ENCODE results near the gene NDUFAF8. TPM values are rescaled to one million over a fixed set of nuclear protein-coding genes. Genes with fewer than 3 reads are reported as not detected.

The NDUFAF8 gene
- total and polyA plus RNA-seq, 2 donors (not counting 1 experiment from before 2014, with no cell fraction given), result 41.7 to 42.6 TPM

DNA sequence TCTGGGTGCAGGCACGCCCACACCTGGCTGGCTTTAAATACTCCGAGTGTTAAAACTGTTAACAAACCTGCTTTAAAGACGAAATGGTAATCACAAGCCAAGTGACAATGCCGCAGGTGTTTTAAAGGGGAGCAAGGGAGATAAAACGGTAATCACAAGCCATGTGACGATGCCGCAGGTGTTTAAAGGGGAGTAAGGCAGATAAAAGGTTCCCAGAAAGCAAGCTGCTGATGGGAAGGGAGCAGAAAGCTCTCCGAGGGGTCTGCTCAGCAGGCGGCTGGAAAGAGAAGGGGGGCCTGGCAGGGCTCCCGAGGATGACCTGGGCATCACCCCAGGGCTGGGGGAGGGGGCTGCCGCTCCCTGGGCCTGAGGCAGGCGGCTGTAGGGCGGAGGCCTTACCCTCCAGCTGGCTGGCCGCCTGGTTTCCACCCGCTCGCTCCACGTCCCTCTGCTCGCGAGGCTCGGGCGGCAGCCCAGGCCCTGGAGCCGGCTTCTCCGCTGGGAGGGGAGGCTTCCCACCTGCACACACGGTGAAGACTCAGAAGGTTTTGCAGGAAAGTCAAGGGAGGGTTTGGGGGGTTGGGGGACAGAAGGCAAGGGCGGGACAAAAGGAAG is 12.1 kb downstream of the NDUFAF8 start:
- 80% methylated on average over 23 of the region's 25 CpGs for WGBS (ENCODE audit: insufficient coverage)
- Histone ChIP-seq H3K79me2 (ENCODE audit: control insufficient read depth, insufficient read depth, low read length) (peaks cover 15% of the 10 kb centered on the region), H3K4me1 (ENCODE audit: control insufficient read depth in 2 of 2, insufficient read depth in 2 of 2, low read length in 2 of 2) (peaks cover 0 to 11% of the 10 kb centered on the region in 2 donors), H3K9me3 (ENCODE audit: control extremely low read depth in 1 of 3, control insufficient read depth in 2 of 3, insufficient read depth in 1 of 3, low read length in 2 of 3) (no peaks in the 10 kb centered on the region), H2AFZ (ENCODE audit: insufficient read depth, low read depth, low read length, poor library complexity, severe bottlenecking) (no peak overlapping the region), H3K4me3 (ENCODE audit: control extremely low read depth in 1 of 5, extremely low read depth in 1 of 5, insufficient read depth in 1 of 5, low read depth in 2 of 5, low read length in 4 of 5) (no peak overlapping the region), H3K9ac (ENCODE audit: low read length) (no peak overlapping the region), H4K20me1 (ENCODE audit: control insufficient read depth, insufficient read depth, low read length, poor library complexity, severe bottlenecking) (peaks cover 62% of the 10 kb centered on the region), H3K27ac (ENCODE audit: low read length in 2 of 2) (no peak overlapping the region), H3K36me3 (replicated peaks in 1 of 2; ENCODE audit: control extremely low read depth in 1 of 2, control insufficient read depth in 1 of 2, extremely low read depth in 1 of 2, insufficient read depth in 2 of 2, low read length in 1 of 2) (peaks cover 0 to 43% of the 10 kb centered on the region in 2 experiments), H3K27me3 (replicated peaks in 1 of 4; ENCODE audit: control extremely low read depth in 1 of 4, control insufficient read depth in 3 of 4, insufficient read depth in 4 of 4, low read length in 3 of 4) (no peaks in the 10 kb centered on the region), H3K4me2 (replicated peaks; ENCODE audit: low read depth, low read length, poor library complexity, severe bottlenecking) (peak overlapping the region; percentile 0)
- Mint-ChIP-seq H3K9me3 (ENCODE audit: insufficient read depth) (no peaks in the 10 kb centered on the region), H3K4me1 (peaks cover 7% of the 10 kb centered on the region), H3K4me3 (no peak overlapping the region), H3K27me3 (no peaks in the 10 kb centered on the region), H3K27ac (peak overlapping the region; percentile 26)
- ATAC-seq (ENCODE audit: low read depth), result no peak
- TF ChIP-seq EZH2 (IDR thresholded peaks at IDR 0.05; ENCODE audit: borderline replicate concordance, insufficient read depth, low read depth, low read length, poor library complexity, severe bottlenecking), result no peak
- no peak for TF ChIP-seq CTCF (IDR thresholded peaks at IDR 0.05)
- POLR2A ChIA-PET, result no interaction called here
- CTCF ChIA-PET, result interaction anchor here (1.6 to 4.2 kb wide), 3 partner anchors 233 to 349 kb away, joined by 7 to 33 read pairs (median 8); no protein-coding TSS in a partner anchor
- DNase-seq, result no peak
- intact Hi-C loops (cut with micrococcal nuclease), result loop anchor here (5.0 to 10.0 kb wide), 2 partner anchors 264 to 301 kb away; partner anchors contain the start of genes ACTG1 and FAAP100

- Mint-ChIP-seq H3K27ac (peak overlapping the region; percentile 26), H3K9me3 (ENCODE audit: insufficient read depth) (no peaks in the 10 kb centered on the region), H3K4me3 (no peak overlapping the region), H3K27me3 (no peaks in the 10 kb centered on the region), H3K4me1 (peaks cover 7% of the 10 kb centered on the region)
- DNase-seq (no peak), ATAC-seq (ENCODE audit: low read depth) (no peak)
- TF ChIP-seq EZH2 (IDR thresholded peaks at IDR 0.05; ENCODE audit: borderline replicate concordance, insufficient read depth, low read depth, low read length, poor library complexity, severe bottlenecking), result no peak
- no peak for TF ChIP-seq CTCF (IDR thresholded peaks at IDR 0.05)
- Histone ChIP-seq H3K4me1 (ENCODE audit: control insufficient read depth in 2 of 2, insufficient read depth in 2 of 2, low read length in 2 of 2) (peaks cover 0 to 11% of the 10 kb centered on the region in 2 donors), H3K79me2 (ENCODE audit: control insufficient read depth, insufficient read depth, low read length) (peaks cover 15% of the 10 kb centered on the region), H3K4me3 (ENCODE audit: control extremely low read depth in 1 of 5, extremely low read depth in 1 of 5, insufficient read depth in 1 of 5, low read depth in 2 of 5, low read length in 4 of 5) (no peak overlapping the region), H3K4me2 (replicated peaks; ENCODE audit: low read depth, low read length, poor library complexity, severe bottlenecking) (peak overlapping the region; percentile 0), H3K27ac (ENCODE audit: low read length in 2 of 2) (no peak overlapping the region), H3K9ac (ENCODE audit: low read length) (no peak overlapping the region), H3K27me3 (replicated peaks in 1 of 4; ENCODE audit: control extremely low read depth in 1 of 4, control insufficient read depth in 3 of 4, insufficient read depth in 4 of 4, low read length in 3 of 4) (no peaks in the 10 kb centered on the region), H4K20me1 (ENCODE audit: control insufficient read depth, insufficient read depth, low read length, poor library complexity, severe bottlenecking) (peaks cover 68% of the 10 kb centered on the region), H3K9me3 (ENCODE audit: control extremely low read depth in 1 of 3, control insufficient read depth in 2 of 3, insufficient read depth in 1 of 3, low read length in 2 of 3) (no peaks in the 10 kb centered on the region), H3K36me3 (replicated peaks in 1 of 2; ENCODE audit: control extremely low read depth in 1 of 2, control insufficient read depth in 1 of 2, extremely low read depth in 1 of 2, insufficient read depth in 2 of 2, low read length in 1 of 2) (peaks cover 0 to 46% of the 10 kb centered on the region in 2 experiments), H2AFZ (ENCODE audit: insufficient read depth, low read depth, low read length, poor library complexity, severe bottlenecking) (no peak overlapping the region)
- POLR2A ChIA-PET, result no interaction called here
- intact Hi-C loops (cut with micrococcal nuclease), result loop anchor here (5.0 to 10.0 kb wide), 2 partner anchors 263 to 300 kb away; partner anchors contain the start of genes ACTG1 and FAAP100
- CTCF ChIA-PET, result interaction anchor here (1.6 to 4.2 kb wide), 4 partner anchors 233 to 349 kb away, joined by 6 to 33 read pairs (median 8); no protein-coding TSS in a partner anchor
- WGBS (ENCODE audit: insufficient coverage), result 48% methylated on average over 26 of the region's 29 CpGs
These were observed 12.7 kb downstream of the NDUFAF8 start for GRCh38 chr17:81251709-81252301.

All from B cell (primary cell).